Gastroesophageal sphincter (tissue), 3 donors: ENCODE results near the gene CYS1.

Experiments used
- EP300 ChIP-seq: sonication (generic); formaldehyde crosslinking; IDR thresholded peaks from one replicate; pipeline ENCODE4 v1.6.1; 2017; ENCODE audit warnings: antibody characterized with exemption, mild to moderate bottlenecking
- POLR2A ChIP-seq, 2 donors: fragments of 450-650 bp; IDR thresholded peaks; one replicate each; pipeline ENCODE4 v1.6.1; 2017; ENCODE audit warnings: antibody characterized with exemption in 2 of 2, mild to moderate bottlenecking in 2 of 2, moderate library complexity in 1 of 2
- POLR2AphosphoS5 ChIP-seq: sonication (generic); formaldehyde crosslinking; IDR thresholded peaks from one replicate; pipeline ENCODE4 v1.6.1; 2017; ENCODE audit warnings: antibody characterized with exemption
- TF ChIP-seq, protein P1 (sequence below), 4 experiments: fragments of 200-600 bp in 2 of 4; fragments of 450-650 bp in 2 of 4; sonication (generic) in 1 of 4; IDR thresholded peaks; one replicate each; pipeline ENCODE4 v1.5.1; 2017 to 2019; ENCODE audit warnings: antibody characterized with exemption in 4 of 4, mild to moderate bottlenecking in 2 of 4, moderate library complexity in 2 of 4

DNA sequence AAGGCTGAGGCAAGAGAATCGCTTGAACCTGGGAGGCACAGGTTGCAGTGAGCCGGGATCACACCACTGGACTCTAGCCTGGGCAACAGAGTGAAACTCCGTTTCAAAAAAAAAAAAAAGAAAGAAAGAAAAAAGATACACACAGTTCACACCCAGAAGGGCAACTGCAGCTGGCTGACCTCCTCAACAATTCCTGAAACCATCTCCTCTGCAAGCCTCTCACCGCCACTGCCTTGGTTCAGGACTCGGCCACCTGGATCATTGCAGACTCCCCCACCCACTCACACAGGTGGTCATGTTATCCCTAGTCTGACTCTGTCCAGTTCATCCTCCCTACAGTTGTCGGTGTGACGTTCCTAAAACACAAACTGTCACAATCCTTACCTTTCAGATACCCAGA is 2.2 kb downstream of the CYS1 start:
- TF ChIP-seq, protein P1, sequence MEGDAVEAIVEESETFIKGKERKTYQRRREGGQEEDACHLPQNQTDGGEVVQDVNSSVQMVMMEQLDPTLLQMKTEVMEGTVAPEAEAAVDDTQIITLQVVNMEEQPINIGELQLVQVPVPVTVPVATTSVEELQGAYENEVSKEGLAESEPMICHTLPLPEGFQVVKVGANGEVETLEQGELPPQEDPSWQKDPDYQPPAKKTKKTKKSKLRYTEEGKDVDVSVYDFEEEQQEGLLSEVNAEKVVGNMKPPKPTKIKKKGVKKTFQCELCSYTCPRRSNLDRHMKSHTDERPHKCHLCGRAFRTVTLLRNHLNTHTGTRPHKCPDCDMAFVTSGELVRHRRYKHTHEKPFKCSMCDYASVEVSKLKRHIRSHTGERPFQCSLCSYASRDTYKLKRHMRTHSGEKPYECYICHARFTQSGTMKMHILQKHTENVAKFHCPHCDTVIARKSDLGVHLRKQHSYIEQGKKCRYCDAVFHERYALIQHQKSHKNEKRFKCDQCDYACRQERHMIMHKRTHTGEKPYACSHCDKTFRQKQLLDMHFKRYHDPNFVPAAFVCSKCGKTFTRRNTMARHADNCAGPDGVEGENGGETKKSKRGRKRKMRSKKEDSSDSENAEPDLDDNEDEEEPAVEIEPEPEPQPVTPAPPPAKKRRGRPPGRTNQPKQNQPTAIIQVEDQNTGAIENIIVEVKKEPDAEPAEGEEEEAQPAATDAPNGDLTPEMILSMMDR (IDR thresholded peaks at IDR 0.05), result no peak
- TF ChIP-seq POLR2A (IDR thresholded peaks at IDR 0.05) (no peak), EP300 (no peak), POLR2AphosphoS5 (no peak)
